Activated T-cell treated with anti-CD3 and anti-CD28 coated beads, Interleukin-2, amount 50 U/mL, for 48 hours (primary cell): ENCODE measurements around the gene ZDHHC24.
A peak's percentile ranks its signal among the peaks of the same experiment; 100 is the strongest.
"Not testable (repeated sequence)": the region's sequence is repeated elsewhere in the genome, so short reads cannot be mapped to it uniquely, and the experiment has no call there.

Source experiments
- DNase-seq, 2 experiments: peaks; one replicate each; pipeline ENCODE4 v3.0.0-alpha.2; 2020

Gene ZDHHC24

DNA sequence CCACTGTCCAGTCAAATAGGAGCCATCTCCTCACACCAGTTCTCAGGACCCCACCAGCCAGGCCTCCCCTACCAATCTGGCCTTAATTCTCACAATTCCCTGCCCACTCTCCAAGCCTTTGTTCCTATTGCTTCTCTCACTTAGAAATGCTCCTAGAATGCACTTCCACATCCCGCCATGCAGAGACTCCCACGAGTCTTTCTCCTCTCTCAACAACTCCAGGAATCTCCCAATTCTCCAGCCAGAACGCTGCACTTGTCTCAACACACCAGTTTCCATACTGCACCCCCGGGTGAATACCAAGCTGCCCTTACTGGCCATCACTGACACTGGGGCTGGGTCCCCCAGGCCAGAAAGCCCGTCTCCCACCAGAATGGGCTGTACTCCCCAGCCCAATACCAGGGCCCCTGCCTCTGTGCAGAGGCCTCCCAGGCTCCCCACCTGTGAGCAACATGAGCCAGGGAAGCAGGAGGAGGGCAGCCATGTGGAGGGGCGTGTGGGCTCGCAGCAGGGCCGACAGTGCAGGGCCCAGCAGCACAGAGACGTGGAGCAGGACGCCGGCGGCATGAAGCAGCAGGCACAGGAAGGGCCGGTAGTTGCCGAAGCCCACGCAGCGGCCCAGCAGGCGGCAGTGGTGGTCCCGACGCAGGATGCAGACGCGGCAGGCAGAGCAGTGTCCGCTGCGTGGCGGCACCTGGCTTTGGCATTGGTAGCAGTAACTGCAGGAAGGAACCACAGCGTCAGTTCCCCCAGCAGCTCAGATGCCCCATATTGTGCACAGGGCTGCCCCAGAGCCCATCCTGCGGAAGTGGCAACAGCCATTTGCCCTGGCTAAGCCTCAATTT is 2.4 kb downstream of the ZDHHC24 start:
- DNase-seq: peak; percentile 63 to 72

- no peak for DNase-seq
Observed at GRCh38 chr11:66542362-66542761, 3.5 kb downstream of the ZDHHC24 start.

GRCh38 chr11:66541892-66542291 is 4.0 kb downstream of the ZDHHC24 start:
- no peak for DNase-seq

- not testable (repeated sequence) for DNase-seq
Observed at GRCh38 chr11:66540598-66540997, 5.2 kb downstream of the ZDHHC24 start.

GRCh38 chr11:66539870-66540213 is 6.0 kb downstream of the ZDHHC24 start:
- DNase-seq: no peak

DNA sequence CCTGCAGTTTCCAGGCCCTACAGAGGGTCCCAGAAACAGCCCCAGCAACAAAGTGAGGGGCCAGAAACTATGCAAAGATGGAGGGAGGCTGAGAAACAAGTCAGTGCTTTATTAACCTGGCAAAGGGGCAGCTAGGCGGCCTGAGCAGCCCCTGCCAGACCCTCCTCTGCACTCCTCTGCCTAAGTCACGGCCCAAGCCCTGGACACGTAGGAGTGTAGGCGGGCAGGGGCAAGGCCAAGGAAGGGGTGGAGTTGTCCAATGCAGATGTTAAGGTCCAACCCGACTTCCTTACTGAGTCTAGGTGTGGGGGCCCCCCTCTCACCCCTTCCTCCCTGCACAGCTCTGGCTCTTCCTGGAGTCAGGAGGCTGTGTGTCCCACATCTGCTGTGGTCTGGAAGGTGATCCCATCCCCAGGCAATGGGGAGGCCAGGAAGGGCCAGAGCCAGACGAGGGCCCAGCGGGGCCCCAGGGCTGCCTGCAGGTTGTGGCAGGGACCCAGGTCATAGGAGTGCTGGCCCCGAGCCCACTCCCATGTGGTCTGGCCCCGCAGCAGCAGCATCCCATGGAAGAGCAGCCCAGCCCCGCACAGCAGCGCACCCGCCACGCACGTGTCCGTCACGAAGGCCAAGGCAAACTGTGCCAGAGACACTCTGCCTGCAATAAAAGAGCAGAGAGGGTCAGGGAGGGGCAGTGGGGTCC is 6.5 kb downstream of the ZDHHC24 start:
- no peak for DNase-seq

DNA sequence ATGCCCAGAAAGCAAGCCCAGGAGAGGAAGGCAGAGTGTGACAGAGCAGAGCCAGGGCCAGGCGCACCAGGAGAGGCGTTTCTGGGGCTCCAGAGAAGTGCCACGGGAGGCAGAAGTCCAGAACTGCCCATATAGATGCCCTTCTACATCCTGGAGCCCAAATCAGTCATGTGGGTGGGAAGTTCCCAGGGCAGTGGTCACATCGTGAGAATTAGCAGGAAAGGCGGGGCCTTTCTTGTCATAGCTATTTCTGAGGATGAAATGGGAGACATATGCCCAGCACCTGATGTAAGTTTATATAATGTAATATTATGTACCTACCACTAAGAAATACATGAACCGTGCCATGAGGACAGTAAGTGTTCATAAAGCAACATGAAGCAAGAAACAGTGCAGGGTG is 13.1 kb downstream of the ZDHHC24 start:
- no peak for DNase-seq

DNA sequence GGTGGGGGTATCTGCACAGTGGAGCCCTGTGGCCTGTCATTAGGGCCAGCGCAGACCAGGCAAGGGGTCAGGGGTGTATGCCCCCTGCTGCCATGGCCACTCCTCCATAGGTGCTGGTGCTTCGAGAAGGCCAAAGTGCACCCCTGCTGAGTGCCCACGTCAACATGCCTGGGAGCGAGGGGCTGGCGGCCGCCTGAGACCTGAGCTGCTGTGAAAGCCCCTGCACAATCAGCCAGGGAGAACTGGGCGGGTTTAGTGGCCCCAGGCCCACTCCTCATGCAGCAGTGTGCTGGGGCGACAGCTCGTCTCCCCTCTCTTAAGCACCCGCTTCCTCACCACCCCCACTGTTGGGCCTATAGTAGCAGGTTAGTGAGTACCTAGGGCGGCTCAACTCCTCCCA is 14.0 kb downstream of the ZDHHC24 start:
- no peak for DNase-seq

- DNase-seq: no peak
Observed at GRCh38 chr11:66530927-66531709, 14.7 kb downstream of the ZDHHC24 start.

DNA sequence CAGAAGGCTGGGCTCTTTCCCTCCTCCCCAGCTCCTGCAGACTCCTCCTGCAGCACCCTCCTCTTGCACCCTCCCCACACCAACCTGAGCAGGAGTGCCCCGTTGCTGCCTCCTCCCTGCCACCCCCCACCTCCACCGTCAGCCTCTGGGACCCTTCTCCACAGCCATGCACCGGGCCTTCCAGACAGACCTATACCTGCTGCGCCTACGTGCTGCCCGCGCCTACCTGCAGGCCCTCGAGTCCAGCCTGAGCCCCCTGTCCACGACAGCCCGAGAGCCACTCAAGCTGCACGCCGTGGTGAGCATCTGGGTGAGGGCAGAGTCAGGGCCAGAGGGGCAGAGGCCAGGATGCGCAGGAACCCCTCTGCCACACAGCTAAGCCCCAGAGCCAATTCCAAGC is 16.2 kb downstream of the ZDHHC24 start:
- DNase-seq: no peak

DNA sequence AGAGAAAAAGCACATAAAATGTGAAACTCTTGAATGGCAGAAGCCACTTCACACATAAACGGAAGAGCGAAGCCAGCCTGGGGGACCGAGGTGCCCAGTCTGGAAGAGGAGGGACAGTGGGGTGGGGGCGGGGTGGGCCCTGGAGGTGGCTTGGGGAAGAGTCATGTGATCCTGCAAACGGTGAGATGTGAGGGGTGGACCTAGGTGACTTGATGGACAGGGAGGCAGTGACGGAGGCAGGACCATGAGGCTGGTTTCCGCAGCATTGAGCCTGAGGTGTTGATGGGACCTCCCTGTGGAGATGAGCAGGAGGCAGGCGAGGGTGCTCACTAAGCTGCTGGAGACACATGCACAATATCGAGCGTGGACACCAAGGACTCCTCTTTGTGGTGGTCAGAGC is 16.8 kb downstream of the ZDHHC24 start:
- DNase-seq: no peak

GRCh38 chr11:66524304-66525040 is 21.4 kb downstream of the ZDHHC24 start:
- no peak for DNase-seq

DNA sequence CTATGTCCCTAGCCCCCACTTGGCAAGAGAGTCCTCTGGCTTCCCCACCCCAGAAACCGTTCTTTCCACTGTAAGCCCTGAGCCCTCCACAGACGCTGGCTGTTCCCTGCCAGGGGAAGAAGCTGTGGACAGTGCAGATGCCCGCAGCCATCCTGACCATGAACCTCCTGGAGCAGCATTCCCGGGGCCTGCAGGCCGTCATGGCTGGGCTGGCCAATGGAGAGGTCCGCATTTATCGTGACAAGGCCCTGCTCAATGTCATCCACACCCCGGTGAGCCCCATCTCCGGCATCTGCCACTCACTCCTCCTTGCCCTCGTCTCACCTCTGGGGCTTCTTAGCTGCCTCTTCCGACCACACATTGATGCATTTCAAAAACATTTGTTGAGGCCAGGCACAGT is 22.2 kb downstream of the ZDHHC24 start:
- no peak for DNase-seq

GRCh38 chr11:66510990-66511339 is 34.9 kb downstream of the ZDHHC24 start:
- DNase-seq: no peak

DNA sequence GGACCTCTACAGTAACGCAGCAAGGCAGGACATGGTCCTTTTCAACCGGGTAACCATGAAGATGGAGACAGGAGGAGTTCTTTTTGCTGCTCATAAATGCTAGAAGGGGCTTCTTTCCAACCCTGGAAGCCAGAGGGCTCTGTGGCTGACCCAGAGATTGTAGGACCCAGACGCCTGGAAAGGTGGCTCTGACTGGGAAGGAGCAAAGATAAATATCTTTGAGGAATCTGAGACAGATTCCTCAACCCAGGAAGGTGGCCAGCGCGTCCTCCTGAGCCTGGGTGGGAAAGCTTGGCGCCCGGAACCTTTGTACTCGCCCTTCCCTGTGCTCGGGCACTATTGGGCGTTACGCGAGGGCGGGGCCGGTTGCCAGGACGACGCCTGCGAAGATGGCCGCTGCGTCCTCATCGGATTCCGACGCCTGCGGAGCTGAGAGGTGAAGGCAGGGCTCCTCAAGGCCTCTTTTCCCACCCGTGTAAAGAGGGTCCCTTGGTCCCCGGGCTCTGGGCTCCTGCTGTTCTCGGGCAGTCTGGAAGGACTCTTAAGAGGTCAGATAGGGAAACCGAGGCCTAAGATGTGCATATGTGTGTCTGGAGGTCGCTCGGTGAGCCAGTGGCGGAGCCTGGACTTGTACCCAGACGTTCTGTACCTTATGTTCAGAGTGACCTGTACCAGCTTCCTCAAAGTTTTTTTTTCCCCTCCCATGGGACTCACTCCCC is 35.4 kb downstream of the ZDHHC24 start, which contains the start of gene BBS1:
BBS1 (plus strand) TSS at position 365 of the 719 bp plus-strand sequence; CDS start at position 390, 25 bp downstream.
- DNase-seq: peak; percentile 88 to 91

GRCh38 chr11:66509131-66509561 is 36.7 kb downstream of the ZDHHC24 start:
- DNase-seq: no peak

DNA sequence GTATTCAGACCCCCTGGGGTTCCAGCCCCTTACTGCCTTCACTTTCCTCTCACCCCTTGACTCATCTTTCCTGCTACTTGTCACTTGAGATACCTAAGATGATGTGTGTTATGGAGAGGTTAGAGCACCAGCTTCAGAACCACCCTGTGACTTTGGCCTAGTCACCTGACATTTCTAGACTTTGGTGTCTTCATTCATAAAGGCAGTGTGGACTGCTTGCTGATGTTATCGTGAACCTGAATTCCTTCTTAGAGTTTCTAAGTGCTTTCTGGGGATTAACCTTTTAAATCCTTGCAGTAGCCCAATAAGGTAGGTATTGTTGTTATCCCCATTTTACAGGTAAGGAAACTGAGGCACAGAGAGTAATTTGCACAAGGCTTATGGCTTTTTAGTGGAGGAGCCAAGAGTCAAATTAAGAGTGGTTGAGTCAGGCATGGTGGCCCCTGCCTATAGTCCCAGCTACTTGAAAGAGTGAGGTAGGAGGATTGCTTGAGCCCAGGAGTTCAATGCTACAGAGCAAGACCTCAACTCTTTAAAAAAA is 40.5 kb downstream of the ZDHHC24 start:
- DNase-seq: no peak

- no peak for DNase-seq
Observed at GRCh38 chr11:66498506-66498905, 47.3 kb downstream of the ZDHHC24 start.

DNA sequence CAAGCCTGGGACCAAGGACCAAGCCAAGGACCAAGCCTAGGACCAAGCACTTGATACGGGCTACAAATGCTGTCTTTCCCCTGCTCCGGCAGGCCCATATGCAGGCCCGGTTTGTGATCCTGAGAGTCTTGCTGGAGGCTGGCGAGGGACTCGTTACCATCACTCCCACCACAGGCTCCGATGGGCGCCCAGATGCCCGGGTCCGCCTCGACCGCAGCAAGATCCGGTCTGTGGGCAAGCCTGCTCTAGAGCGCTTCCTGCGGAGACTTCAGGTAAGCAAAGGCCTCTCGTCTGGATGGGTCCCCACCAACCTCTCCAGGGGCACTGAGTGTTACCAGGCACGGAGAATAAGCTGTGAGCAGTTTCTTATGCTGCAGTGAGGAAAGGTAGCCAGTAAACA is 48.6 kb downstream of the ZDHHC24 start:
- no peak for DNase-seq

GRCh38 chr11:66495401-66495854 is 50.4 kb downstream of the ZDHHC24 start:
- peak in 1 of 2 experiments; percentile 40 for DNase-seq

- no peak for DNase-seq
Observed at GRCh38 chr11:66494935-66495334, 50.9 kb downstream of the ZDHHC24 start.

DNA sequence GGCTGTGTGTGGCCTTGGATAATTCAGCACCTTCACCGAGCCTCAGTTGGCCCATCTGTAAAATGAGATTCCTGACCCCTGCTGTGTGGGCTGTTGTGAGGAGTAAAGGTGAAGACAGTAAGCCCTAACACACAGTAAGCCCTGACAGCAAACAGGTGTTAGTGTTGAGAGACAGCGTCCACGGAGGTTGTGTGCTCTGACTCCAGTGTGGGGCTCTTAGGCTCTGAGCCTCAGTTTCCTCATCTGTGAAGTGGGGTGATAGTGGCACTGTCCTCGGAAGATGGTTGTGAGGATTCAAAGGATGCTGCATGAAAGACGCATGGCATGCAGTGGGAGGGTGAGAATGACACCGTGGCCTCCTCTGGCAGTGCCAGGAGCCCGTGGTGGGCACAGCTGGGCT is 51.4 kb downstream of the ZDHHC24 start:
- DNase-seq: no peak
